Liver (tissue), 9 donors: ENCODE measurements around the gene WFDC6. TPM values are rescaled to one million over a fixed set of nuclear protein-coding genes. Genes with fewer than 3 reads are reported as not detected.

Experiments used
- DNase-seq: peaks from one replicate; pipeline ENCODE4 v3.0.0-alpha.2; 2017; ENCODE audit warnings: low spot score
- H3K27ac ChIP-seq, 2 donors: one replicate each; pipeline ENCODE4 v1.7.0; 2013; ENCODE audit warnings: inconsistent platforms in 2 of 2, low read length in 2 of 2, control low read depth in 1 of 2, low read depth in 1 of 2, mild to moderate bottlenecking in 1 of 2
- H3K27me3 ChIP-seq, 4 donors: one replicate each; pipeline versions ENCODE4 v1.6.1 to v1.7.0; 2013; ENCODE audit warnings: low read length in 3 of 4, inconsistent platforms in 1 of 4, mild to moderate bottlenecking in 1 of 4, moderate library complexity in 1 of 4; ENCODE audit not compliant: control insufficient read depth in 4 of 4, insufficient read depth in 4 of 4
- H3K36me3 ChIP-seq, 4 donors: one replicate each; pipeline versions ENCODE4 v1.6.1 to v1.7.0; 2013; ENCODE audit warnings: low read length in 3 of 4, mild to moderate bottlenecking in 3 of 4, low read depth in 1 of 4, moderate library complexity in 1 of 4; ENCODE audit not compliant: control insufficient read depth in 4 of 4, insufficient read depth in 3 of 4
- H3K4me1 ChIP-seq, 4 donors: one replicate each; pipeline versions ENCODE4 v1.6.1 to v1.7.0; 2013; ENCODE audit warnings: low read length in 3 of 4, mild to moderate bottlenecking in 3 of 4, moderate library complexity in 1 of 4; ENCODE audit not compliant: control insufficient read depth in 4 of 4, insufficient read depth in 4 of 4
- H3K4me3 ChIP-seq, 3 donors: one replicate each; pipeline versions ENCODE4 v1.6.1 to v1.7.0; 2013; ENCODE audit warnings: low read length in 3 of 3, control low read depth in 1 of 3, low read depth in 1 of 3, mild to moderate bottlenecking in 1 of 3
- H3K9ac ChIP-seq, 2 donors: one replicate each; pipeline ENCODE4 v1.7.0; 2013; ENCODE audit warnings: low read length in 2 of 2, mild to moderate bottlenecking in 2 of 2, moderate library complexity in 2 of 2, control low read depth in 1 of 2, low read depth in 1 of 2
- H3K9me3 ChIP-seq, 4 donors: one replicate each; pipeline versions ENCODE4 v1.6.1 to v1.7.0; 2013; ENCODE audit warnings: low read length in 3 of 4; ENCODE audit not compliant: control insufficient read depth in 4 of 4
- EGR1 ChIP-seq, 2 donors: IDR thresholded peaks; 2 replicates each; pipeline ENCODE4 v1.6.1; 2016 to 2018; ENCODE audit warnings: antibody characterized with exemption in 2 of 2, low read depth in 2 of 2
- FOXA1 ChIP-seq: IDR thresholded peaks from 2 replicates; pipeline ENCODE4 v1.6.1; 2016; ENCODE audit warnings: antibody characterized with exemption
- FOXA2 ChIP-seq: IDR thresholded peaks from 2 replicates; pipeline ENCODE4 v1.6.1; 2016; ENCODE audit warnings: antibody characterized with exemption
- GABPA ChIP-seq, 2 donors: IDR thresholded peaks in 1 of 2; conservative IDR thresholded peaks in 1 of 2; 2 replicates each; pipeline ENCODE4 v1.6.1; 2016; ENCODE audit warnings: antibody characterized with exemption in 2 of 2, mild to moderate bottlenecking in 1 of 2, moderate library complexity in 1 of 2
- HNF4A ChIP-seq, 2 donors: conservative IDR thresholded peaks; 2 replicates each; pipeline ENCODE4 v1.6.1; 2016; ENCODE audit warnings: antibody characterized with exemption in 2 of 2, mild to moderate bottlenecking in 2 of 2
- HNF4G ChIP-seq: IDR thresholded peaks from 2 replicates; pipeline ENCODE4 v1.6.1; 2016; ENCODE audit warnings: antibody characterized with exemption
- JUND ChIP-seq, 2 donors: IDR thresholded peaks; 2 replicates each; pipeline ENCODE4 v1.6.1; 2016; ENCODE audit warnings: antibody characterized with exemption in 2 of 2
- NR2F2 ChIP-seq: IDR thresholded peaks from 2 replicates; pipeline ENCODE4 v1.6.1; 2016; ENCODE audit warnings: antibody characterized with exemption
- RAD21 ChIP-seq, 2 donors: IDR thresholded peaks; 2 replicates each; pipeline ENCODE4 v1.6.1; 2016; ENCODE audit warnings: antibody characterized with exemption in 2 of 2, mild to moderate bottlenecking in 2 of 2
- RXRA ChIP-seq, 2 donors: IDR thresholded peaks; 2 replicates each; pipeline ENCODE4 v1.6.1; 2017 to 2018; ENCODE audit warnings: antibody characterized with exemption in 2 of 2, mild to moderate bottlenecking in 1 of 2
- SP1 ChIP-seq: IDR thresholded peaks from 2 replicates; pipeline ENCODE4 v1.6.1; 2018; ENCODE audit warnings: antibody characterized with exemption, mild to moderate bottlenecking
- TAF1 ChIP-seq: conservative IDR thresholded peaks from 2 replicates; pipeline ENCODE4 v1.6.1; 2016; ENCODE audit warnings: antibody characterized with exemption, mild to moderate bottlenecking
- YY1 ChIP-seq: IDR thresholded peaks from 2 replicates; pipeline ENCODE4 v1.6.1; 2016; ENCODE audit warnings: antibody characterized with exemption, mild to moderate bottlenecking
- WGBS: extraction: QIAGEN DNeasy Blood & Tissue Kit; methylation state at CpG from one replicate; pipeline ENCODE4 v1.1.7; 2013; 5-methylcytosine and 5-hydroxymethylcytosine counted together
- polyA plus RNA-seq, 2 donors: library from polyadenylated mRNA; stranded (reverse) in 1 of 2; unstranded in 1 of 2; fragments of 200-250 nt in 1 of 2; fragments of >200 nt in 1 of 2; fragmentation: Nextera tagmentation in 1 of 2; extraction: Ambion mirVana in 1 of 2; gene quantifications; one replicate each; pipeline versions ENCODE4 v1.2.1 to v1.2.3, GENCODE V29; 2013 to 2015
- total RNA-seq, 2 donors: library from RNA; depleted of rRNA; stranded (reverse); fragments of >200 nt; gene quantifications; one replicate each; pipeline ENCODE4 v1.2.3, GENCODE V29; 2014
- TF ChIP-seq, protein P1 (sequence below): IDR thresholded peaks from 2 replicates; pipeline ENCODE4 v1.6.1; 2016; ENCODE audit warnings: antibody characterized with exemption
- TF ChIP-seq, protein P2 (sequence below): IDR thresholded peaks from 2 replicates; pipeline ENCODE4 v1.6.1; 2016; ENCODE audit warnings: antibody characterized with exemption, mild to moderate bottlenecking
- TF ChIP-seq, protein P3 (sequence below): IDR thresholded peaks from 2 replicates; pipeline ENCODE4 v1.6.1; 2016; ENCODE audit warnings: antibody characterized with exemption
- TF ChIP-seq, protein P4 (sequence below): IDR thresholded peaks from 2 replicates; pipeline ENCODE4 v1.6.1; 2016; ENCODE audit warnings: antibody characterized with exemption
- TF ChIP-seq, protein P5 (sequence below): fragments of 150-350 bp; IDR thresholded peaks from 2 replicates; pipeline ENCODE4 v1.5.1; 2017; ENCODE audit warnings: improper control_type of control experiment, low read depth, low read length; ENCODE audit not compliant: missing input control
- donor health status: healthy.
- donor health status: healthy.
- donor health status: healthy.
- donor health status: healthy.
- donor health status: healthy.

WFDC6 gene
- total and polyA plus RNA-seq, 4 donors, result not detected

DNA sequence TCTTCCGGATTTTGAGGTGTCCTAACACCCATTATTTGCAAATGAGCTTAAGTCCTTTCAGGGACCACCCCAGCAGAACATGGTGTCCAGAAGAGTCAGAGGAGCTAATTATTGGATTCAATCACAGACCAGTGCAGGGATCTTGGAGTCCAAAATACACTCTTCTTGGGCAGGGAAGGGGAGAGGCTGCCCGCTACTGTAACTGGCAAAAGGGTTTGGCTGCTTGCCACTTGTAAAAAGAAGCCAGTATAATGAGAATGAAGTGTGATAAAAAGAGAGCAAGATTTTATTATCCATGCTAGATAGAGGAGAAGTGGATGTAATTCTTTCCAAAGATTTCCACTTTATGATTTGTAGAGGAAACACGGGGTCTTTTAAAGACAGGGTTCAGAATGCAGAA, 43.1 kb downstream of the WFDC6 start:
- H3K9ac ChIP-seq, result no peak overlapping the region
- H3K9me3 ChIP-seq, result no peaks in the 10 kb centered on the region
- H3K4me1 ChIP-seq, result peaks cover 0 to 3% (median 0%) of the 10 kb centered on the region in 4 donors
- no peak overlapping the region for H3K4me3 ChIP-seq
- no peaks in the 10 kb centered on the region for H3K36me3 ChIP-seq
- H3K27me3 ChIP-seq, result no peaks in the 10 kb centered on the region
- no peak overlapping the region for H3K27ac ChIP-seq
- no peak for DNase-seq
- WGBS, result 70% methylated on average over 3 of the region's 3 CpGs
- TF ChIP-seq RAD21 (IDR thresholded peaks at IDR 0.05) (no peak), YY1 (no peak), HNF4A (conservative IDR thresholded peaks at IDR 0.05) (no peak), GABPA (IDR thresholded peaks at IDR 0.05 in 1 of 2, conservative IDR thresholded peaks at IDR 0.05 in 1 of 2) (no peak), EGR1 (IDR thresholded peaks at IDR 0.05; ENCODE audit: low read depth in 2 of 2) (no peak), FOXA2 (no peak), TAF1 (no peak), RXRA (IDR thresholded peaks at IDR 0.05) (no peak), FOXA1 (no peak), HNF4G (no peak), SP1 (no peak), NR2F2 (no peak), JUND (IDR thresholded peaks at IDR 0.05) (no peak)
- TF ChIP-seq, protein P1, sequence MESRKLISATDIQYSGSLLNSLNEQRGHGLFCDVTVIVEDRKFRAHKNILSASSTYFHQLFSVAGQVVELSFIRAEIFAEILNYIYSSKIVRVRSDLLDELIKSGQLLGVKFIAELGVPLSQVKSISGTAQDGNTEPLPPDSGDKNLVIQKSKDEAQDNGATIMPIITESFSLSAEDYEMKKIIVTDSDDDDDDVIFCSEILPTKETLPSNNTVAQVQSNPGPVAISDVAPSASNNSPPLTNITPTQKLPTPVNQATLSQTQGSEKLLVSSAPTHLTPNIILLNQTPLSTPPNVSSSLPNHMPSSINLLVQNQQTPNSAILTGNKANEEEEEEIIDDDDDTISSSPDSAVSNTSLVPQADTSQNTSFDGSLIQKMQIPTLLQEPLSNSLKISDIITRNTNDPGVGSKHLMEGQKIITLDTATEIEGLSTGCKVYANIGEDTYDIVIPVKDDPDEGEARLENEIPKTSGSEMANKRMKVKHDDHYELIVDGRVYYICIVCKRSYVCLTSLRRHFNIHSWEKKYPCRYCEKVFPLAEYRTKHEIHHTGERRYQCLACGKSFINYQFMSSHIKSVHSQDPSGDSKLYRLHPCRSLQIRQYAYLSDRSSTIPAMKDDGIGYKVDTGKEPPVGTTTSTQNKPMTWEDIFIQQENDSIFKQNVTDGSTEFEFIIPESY, result no peak
- TF ChIP-seq, protein P2, sequence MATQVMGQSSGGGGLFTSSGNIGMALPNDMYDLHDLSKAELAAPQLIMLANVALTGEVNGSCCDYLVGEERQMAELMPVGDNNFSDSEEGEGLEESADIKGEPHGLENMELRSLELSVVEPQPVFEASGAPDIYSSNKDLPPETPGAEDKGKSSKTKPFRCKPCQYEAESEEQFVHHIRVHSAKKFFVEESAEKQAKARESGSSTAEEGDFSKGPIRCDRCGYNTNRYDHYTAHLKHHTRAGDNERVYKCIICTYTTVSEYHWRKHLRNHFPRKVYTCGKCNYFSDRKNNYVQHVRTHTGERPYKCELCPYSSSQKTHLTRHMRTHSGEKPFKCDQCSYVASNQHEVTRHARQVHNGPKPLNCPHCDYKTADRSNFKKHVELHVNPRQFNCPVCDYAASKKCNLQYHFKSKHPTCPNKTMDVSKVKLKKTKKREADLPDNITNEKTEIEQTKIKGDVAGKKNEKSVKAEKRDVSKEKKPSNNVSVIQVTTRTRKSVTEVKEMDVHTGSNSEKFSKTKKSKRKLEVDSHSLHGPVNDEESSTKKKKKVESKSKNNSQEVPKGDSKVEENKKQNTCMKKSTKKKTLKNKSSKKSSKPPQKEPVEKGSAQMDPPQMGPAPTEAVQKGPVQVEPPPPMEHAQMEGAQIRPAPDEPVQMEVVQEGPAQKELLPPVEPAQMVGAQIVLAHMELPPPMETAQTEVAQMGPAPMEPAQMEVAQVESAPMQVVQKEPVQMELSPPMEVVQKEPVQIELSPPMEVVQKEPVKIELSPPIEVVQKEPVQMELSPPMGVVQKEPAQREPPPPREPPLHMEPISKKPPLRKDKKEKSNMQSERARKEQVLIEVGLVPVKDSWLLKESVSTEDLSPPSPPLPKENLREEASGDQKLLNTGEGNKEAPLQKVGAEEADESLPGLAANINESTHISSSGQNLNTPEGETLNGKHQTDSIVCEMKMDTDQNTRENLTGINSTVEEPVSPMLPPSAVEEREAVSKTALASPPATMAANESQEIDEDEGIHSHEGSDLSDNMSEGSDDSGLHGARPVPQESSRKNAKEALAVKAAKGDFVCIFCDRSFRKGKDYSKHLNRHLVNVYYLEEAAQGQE, result no peak
- TF ChIP-seq, protein P3, sequence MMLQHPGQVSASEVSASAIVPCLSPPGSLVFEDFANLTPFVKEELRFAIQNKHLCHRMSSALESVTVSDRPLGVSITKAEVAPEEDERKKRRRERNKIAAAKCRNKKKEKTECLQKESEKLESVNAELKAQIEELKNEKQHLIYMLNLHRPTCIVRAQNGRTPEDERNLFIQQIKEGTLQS, result no peak
- TF ChIP-seq, protein P4, sequence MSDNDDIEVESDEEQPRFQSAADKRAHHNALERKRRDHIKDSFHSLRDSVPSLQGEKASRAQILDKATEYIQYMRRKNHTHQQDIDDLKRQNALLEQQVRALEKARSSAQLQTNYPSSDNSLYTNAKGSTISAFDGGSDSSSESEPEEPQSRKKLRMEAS, result no peak
- TF ChIP-seq, protein P5, sequence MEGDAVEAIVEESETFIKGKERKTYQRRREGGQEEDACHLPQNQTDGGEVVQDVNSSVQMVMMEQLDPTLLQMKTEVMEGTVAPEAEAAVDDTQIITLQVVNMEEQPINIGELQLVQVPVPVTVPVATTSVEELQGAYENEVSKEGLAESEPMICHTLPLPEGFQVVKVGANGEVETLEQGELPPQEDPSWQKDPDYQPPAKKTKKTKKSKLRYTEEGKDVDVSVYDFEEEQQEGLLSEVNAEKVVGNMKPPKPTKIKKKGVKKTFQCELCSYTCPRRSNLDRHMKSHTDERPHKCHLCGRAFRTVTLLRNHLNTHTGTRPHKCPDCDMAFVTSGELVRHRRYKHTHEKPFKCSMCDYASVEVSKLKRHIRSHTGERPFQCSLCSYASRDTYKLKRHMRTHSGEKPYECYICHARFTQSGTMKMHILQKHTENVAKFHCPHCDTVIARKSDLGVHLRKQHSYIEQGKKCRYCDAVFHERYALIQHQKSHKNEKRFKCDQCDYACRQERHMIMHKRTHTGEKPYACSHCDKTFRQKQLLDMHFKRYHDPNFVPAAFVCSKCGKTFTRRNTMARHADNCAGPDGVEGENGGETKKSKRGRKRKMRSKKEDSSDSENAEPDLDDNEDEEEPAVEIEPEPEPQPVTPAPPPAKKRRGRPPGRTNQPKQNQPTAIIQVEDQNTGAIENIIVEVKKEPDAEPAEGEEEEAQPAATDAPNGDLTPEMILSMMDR, result no peak
